GM04504 (cell line): ENCODE data around the gene SMIM22.
"Not testable (repeated sequence)": the region's sequence is repeated elsewhere in the genome, so short reads cannot be mapped to it uniquely, and the experiment has no call there.

Experiments used
- DNase-seq: peaks from one replicate; pipeline ENCODE4 v3.0.0-alpha.2; 2012; ENCODE audit warnings: low read depth

SMIM22 gene

DNA sequence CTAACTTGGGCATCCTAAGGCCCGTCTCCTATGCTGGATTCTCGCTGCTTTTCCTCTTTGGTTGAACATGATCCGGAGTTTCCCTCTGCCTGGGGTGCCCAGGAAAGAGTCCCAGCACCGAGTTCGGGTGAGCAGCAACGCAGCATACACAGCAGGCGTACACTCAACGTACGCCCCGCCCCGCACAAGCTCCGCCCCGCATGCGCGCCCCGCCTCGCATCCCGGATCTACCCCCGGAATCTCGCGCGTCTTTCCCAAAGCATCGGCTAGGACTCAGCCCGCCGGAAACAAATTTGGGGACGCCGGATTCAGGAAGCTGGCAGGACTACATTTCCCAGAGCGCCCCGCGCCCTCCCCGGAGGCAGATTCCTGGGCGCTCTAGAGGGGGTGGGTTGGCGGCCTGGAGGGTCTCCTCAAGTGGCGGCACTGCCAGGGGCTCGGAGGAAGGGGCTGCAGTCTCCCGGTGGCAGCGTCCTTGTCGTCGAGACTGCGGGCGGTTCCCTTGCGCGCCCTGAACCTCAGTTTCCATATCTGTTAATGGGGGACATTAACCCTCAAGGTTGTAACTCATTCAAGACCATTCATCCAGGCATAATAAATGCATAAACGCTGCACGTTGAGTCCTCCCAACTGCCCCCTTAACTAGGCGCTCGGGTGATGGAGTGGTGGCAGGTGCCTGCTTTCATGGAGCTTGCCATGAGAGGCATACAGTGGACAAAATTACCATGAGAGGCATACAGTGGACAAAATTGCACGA, 26.4 kb upstream of the SMIM22 start:
- peak; percentile 91 for DNase-seq

DNA sequence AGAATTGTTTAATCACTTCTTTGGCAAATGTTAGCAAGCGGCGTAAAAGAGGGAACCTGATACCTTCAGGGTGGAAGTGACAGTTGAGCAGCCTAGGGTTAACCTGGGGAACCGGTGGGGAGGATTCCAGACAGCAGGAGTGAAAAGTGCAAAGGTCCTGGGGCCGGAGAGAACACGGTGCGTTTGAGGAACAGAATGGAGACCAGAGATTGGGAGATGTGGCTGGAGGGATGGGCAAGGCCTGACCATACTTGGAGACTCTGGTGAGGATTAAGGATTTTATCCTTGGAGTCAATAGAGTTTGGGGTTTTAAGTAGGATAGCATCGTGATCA, 25.9 kb upstream of the SMIM22 start:
- DNase-seq = no peak

DNA sequence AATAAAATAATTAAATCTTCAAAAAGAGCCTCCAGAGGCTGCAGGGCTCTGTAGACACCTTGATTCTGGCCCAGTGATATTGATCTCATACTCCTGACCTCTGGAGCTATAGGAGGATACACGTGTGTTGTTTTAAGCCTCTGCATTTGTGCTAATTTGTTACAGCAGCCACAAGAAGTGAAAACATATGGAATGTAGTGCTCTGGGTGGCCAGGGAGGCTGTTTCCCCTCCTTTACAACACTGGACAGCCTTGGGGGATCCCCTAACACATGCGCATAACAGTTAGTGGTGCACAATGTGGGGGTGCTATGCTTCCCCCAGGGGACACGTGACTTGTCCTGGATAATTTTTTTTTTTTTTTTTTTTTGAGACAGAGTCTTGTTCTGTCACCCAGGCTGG, 23.5 kb upstream of the SMIM22 start:
- DNase-seq = no peak

DNA sequence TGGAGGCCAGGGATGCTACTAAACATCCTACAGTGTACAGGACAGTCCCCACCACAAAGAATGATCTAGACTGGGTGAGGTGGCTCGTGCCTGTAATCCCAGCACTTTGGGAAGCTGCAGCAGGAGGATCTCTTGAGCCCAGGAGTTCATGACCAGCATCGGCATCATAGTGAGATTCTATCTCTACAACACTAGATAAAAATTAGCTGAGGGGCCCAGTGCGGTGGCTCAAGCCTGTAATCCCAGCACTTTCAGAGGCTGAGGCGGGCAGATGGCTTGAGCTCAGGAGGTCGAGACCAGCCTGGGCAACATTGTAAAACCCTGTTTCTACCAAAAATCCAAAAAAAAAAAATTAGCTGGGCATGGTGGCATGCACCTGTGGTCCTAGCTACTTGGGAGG, 22.8 kb upstream of the SMIM22 start:
- no peak for DNase-seq

DNA sequence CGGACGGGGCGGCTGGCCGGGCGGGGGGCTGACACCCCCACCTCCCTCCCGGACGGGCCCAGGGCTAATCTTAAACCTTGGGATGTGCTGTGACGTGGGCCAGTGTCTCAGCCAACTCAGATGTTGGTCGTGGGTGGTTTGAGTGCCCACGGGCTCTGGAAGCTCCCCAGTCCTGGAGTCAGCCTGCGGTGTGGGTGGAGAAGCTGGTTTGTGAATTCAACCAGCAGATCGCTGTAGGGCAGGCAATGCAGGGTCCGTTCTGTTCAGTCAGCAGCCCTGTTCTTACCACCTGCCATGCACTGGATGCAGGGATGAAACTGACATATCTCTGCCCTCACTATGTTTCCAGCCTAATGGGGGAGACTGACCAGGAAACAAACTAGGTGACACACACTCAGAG, 20.2 kb upstream of the SMIM22 start:
- DNase-seq = no peak

DNA sequence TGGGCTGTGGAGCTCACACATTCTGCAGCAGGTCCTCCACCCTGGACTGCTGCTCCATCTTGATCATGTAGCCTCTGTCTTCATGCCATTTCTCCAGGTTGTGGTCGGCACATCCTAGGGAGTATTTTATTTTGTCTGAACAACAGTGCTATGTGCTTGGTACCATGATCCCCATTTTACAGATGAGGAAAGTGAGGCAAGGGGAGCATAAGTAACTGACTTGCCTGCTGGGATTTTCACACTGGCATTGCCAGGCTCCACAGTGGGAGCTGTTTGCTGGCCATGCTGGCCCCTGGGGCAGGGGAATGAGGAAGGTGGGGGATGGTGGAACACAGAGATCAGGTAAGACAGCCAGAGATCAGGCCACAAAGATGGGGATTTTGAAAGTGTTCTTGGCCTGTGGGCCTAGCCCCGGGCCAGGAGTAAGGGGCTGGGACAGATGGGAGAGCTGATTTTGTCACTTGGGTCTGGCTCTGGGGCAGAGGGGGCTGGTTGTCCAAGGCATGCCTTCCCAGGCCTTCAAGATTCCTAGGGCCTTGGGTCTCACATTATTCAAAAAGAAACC, 18.9 kb upstream of the SMIM22 start:
- no peak for DNase-seq

DNA sequence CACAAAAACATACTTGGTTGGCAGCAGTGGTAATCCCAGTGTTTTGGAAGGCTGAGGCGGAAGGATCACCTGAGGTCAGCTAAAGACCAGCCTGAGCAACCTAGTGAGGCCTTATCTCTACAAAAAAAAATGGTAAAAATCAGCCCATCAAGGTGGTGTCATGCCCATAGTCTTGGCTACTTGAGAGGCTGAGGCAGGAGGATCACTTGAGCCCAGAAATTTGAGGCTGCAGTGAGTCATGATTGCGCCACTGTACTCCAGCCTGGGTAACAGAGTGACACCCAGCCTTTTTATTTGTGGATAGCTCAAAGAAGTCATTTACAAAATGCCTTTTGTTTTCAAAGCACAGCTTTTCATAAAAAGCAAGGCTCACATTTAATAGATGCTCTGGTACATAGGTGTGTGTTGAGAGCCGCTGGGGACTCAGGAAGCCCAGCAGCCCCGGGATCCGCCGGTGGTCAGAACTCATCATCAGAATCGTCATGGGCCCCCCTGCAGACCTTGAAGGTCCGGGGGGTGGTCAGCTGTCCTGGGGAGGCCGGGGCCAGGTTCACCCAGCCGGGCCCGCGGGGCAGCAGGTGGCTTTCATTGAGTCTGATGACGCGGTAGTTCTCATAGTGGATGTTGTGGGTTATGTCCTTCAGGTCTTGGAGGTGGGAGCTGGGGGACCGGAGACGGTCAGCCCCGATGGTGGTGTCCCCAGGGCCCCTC, 17.7 kb upstream of the SMIM22 start:
- no peak for DNase-seq

DNA sequence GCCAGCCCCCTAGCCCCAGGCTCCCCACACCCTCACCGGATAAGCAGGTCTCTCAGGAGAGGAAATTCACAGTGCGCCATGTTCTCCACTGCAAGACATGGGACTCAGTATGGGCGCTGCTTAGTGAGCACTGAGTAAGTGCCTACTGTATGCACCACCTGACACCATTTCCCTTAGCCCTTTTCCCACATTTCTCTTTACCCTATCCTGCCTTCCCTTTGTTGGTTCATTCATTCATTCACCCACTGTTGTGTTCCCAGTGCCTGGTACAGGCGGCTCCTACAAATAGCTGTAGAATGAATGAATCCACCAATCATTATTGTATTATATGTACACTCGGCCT, 17.1 kb upstream of the SMIM22 start:
- DNase-seq = no peak

DNA sequence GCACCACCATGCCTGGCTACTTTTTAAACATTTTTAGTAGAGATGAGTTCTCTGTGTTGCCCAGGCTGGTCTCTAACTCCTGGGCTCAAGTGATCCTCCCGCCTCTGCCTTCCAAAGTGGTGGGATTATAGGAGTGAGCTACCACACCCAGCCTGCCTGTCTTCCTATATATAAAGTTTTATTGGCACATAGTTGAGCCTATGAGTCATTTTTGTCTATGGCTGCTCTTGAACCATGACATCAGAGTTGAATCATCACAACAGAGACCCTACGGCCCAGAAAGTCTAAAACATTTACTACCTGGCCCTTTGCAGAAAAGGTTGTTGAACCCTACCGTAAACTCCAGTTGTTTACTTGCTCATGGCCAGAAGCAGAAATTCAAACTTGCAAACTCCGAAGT, 14.9 kb upstream of the SMIM22 start:
- no peak for DNase-seq

DNA sequence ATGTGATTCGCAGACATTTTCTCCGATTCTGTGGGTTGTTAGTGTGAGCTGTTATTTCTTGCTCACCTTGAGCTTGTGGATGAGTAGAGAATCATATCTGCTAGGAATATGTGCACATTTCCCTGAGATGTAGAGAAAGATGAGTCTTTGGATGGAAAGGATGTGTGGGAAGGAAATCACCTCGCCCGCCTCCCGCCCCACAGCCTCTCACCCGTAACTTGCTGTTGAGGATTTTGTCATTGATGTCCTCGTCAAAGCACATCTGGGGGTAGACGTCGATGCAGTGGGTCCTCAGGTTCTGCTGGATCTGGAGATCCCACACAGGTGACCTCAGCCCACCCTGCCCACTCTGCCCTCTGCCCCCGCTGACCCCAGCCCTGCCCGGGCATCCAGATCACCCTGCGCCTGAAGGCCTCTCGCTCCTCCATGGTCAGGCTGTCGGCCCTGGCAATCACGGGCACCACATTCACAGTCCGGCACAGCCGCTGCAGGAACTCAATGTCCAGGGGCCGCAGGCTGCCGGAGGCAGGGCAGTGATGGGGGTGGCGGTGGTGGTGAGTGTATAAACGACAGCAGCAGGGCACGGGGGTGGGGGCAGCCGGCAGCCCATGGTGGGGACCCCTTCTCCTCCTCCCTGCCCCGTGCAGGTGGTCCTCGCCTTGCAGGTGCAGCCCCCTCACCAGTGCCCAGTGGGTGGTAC, 11.8 kb upstream of the SMIM22 start:
- DNase-seq = no peak

DNA sequence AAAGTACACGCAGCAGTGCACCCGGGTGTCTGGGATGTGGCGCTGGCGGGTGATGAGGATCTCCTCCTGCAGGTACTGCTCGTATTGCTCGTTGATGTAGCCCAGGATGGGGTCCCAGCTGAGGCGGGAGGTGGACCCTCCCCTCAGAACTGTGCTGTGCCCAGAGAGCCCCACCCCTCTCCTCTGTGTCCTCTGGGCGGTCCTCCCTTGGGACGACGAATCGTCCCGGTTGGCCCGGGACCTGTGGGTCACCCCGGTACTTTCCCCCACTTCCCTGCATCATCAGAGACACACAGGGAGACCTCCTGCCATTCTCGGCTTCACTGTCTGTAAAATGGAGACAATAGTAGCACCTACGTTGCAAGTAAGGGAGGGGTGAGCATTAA, 11.2 kb upstream of the SMIM22 start:
- DNase-seq = no peak

DNA sequence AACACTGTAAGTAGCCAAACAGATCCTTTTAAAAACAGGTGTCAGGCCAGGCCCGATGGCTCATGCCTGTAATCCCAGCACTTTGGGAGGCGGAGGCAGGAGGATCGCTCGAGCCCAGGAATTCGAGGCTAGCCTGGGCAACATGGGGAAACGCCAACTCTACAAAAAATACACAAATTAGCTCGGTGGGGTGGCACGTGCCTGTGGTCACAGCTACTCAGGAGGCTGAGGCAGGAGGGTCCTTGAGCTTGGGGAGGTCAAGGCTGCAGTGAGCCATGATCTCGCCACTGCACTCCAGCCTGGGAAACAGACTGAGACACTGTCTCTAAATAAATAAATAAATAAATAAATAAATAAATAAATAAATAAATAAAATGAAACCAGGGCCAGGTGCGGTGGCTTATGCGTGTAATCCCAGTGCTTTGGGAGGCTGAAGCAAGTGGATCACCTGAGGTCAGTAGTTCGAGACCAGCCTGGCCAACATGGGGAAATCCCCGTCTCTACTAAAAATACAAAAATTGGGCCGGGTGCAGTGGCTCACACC, 10.7 kb upstream of the SMIM22 start:
- not testable (repeated sequence) for DNase-seq

DNA sequence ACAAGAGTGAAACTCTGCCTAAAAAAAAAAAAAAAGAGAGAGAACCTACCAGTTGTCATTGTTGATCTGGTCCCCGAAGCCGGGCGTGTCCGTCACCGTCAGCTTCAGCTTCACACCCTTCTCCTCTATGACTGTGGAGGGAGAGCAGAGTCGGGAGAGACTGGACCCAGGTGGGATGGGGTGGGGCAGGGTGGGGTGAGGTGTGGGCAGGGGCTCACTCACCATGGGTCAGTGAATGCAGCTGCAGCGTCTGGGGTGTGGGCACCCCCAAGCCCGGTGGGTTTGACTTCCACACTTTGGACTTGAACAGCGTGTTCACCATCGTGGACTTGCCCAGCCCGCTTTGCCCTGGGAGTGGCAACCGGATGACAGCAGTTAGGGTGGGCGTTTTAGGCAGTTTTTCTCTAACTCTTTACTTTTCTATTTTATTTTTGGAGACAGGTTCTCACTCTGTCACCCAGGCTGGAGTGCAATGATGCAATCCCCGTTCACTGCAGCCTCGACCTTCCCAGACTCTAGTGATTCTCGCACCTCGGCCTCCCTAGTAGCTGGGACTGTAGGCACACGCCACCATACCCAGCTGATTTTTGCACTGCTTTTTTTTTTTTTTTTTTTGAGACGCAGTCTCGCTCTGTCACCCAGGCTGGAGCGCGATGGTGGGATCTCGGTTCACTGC, 9.3 kb upstream of the SMIM22 start:
- DNase-seq = no peak

DNA sequence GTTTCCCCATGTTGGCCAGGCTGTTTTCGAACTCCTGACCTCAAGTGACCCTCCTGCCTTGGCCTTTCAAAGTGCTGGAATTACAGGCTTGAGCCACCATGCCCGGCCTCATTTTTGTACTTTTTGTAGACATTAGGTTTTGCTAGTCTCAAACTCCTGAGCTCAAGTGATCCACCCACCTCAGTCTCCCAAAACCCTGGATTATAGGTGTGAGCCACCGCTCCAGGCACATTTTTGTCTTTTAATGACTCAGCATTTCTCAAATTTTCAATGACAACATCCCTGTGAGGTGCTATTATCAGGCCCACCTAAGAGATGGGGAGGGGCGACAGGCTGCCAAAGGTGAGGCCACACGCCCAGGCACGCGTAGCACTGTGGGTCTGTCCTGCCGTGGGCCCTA, 8.1 kb upstream of the SMIM22 start:
- no peak for DNase-seq

DNA sequence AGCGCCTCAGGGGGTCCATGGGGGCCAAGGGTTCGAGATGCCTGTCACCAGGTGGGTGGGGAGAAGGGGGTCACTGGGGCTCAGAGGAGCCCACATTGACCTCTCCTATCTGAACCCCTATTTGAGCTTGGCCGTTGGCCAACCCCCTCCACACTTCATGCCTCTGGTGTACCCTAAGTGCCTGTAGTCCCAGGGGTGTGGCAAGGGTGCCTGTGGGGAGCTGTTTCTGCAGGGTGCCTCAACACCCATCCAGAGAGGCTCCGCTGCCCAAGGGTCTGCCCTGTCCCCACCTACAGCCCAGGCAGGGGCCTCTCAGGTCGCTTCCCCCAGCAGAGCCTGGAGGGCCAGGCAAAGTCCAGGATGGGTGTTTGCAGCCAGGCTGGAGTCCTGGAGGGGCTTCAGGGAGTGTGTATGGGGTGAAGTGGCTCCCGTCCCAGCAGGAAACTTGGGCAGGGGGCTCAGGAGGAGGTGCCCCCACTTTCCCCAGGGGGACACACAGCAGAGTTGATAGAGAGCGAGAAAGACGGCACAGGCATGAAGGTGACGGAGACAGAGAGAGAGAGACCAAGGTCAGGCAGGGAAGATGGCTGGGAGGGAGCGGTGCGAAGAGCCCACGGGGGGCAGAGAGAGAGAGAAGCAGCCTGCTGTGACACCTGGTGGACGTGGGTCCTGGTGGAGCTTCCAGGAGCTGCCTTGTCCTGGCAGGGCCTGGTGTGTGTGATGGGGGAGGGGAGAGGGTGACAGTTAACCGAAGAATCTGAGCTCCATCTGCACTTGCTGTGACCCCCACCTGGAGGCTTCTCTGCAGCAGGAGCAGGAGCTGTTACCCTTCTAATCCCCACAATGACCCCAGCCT, 7.3 kb upstream of the SMIM22 start, which contains the start of gene SEPTIN12:
SEPTIN12 (minus strand) TSS at position 719 of the 856 bp plus-strand sequence; CDS start at position 19, 700 bp downstream.
- DNase-seq = no peak

DNA sequence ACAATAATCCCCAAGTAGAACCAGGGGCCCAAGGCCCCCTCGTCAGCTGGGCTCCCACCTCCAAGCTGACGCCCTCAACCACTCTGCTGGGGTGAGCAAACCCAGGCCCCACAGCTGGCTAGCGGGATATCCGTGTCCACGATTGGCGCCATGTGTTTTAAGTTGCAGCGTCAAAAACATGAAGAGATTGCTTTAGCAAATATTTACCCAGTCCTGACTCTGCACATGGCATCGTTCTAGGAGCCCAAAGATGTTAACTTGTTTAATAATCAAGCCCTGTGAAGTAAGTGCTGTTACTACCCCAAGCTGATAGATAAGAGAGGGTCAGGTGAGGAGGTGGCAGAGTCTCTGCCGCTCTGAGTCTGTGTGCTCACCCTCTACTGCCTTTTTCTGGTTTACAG, 6.7 kb upstream of the SMIM22 start:
- no peak for DNase-seq

DNA sequence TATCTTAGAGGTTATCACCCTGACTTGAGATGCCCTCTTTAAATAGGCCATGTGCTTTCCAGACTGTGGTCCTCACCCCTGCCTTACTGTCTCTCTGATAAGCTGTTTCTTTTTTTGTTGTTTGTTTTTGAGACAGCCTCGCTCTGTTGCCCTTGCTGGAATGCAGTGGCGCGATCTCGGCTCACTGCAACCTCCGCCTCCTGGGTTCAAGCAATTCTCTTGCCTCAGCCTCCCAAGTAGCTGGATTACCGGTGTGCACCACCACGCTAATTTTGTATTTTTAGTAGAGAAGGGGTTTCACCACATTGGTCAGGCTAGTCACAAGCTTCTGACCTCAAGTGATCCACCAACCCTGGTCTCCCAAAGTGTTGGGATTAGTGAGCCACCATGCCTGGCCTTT, 6.3 kb upstream of the SMIM22 start:
- no peak for DNase-seq

DNA sequence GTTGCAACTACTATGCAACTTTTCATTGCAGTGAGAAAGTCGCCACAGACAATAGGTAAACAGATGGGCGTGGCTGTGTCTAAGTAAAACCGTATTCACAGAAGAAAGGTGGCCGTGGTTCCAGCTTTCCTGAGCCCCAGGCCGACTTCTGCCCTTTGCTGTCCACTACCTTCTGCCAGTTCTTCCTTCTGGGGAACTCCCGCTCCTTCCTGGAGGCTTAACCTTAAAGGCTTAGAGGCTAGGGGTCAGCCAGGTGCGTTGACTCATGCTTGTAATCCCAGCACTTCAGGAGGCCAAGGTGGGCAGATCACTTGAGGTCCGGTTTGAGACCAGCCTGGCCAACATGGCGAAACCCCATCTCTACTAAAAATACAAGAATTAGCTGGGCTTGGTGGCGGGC, 4.9 kb upstream of the SMIM22 start:
- no peak for DNase-seq

DNA sequence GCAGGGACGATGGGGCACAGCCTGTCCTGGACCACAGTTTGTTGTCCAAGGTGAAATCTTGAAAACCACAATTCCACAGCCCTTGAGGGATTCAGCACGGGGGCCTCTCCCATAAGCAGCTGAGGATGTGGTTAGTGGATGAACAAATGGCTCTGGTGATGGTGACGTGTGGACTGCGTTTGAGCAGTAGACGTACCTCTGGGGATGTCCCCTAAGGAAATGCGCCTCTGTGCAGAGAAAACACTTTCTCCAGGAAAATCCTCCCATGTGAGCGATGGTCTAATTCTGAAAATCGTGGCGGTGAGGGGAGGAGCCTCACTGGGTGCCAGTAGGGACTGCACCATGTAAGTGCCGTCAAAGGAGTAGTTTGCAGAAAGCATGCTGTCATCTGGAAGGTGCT, 4.3 kb upstream of the SMIM22 start:
- no peak for DNase-seq

DNA sequence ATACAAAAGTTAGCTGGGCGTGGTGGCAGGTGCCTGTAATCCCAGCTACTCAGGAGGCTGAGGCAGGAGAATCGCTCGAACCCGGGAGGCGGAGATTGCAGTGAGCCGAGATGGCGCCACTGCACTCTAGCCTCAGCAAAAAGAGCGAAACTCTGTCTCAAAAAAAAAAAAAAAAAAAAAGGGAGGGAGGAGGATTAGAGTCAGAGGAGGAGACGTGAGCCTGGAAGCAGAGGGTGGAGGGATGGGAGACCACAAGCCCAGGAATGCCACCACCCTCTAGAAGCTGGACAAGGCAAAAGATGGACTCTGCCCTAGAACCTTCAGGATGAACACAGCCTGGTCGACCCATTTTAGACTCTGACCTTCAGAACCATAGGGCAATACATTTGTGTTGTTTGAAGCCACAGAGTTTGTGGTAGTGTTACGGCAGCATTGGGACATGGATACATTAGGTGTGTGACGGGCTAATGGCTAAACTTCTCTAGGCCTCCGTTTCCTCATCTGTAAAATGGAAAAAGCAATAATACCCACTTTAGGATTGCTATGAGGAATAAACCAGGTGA, 2.1 kb upstream of the SMIM22 start:
- DNase-seq = no peak
